ENCODE results near the gene PRAMEF15.
"Not testable (repeated sequence)": the region's sequence is repeated elsewhere in the genome, so short reads cannot be mapped to it uniquely, and the experiment has no call there.

GRCh38 chr1:13364928-13365327 lies 49.5 kb downstream of the PRAMEF15 start:
- TF ChIP-seq EZH2 (IDR thresholded peaks at IDR 0.05; ENCODE audit: borderline replicate concordance); CTCF (IDR thresholded peaks at IDR 0.05; ENCODE audit: poor library complexity); EZH2phosphoT487 (IDR thresholded peaks at IDR 0.05; ENCODE audit: low read depth, severe bottlenecking, unreplicated experiment): not testable (repeated sequence)
